Stimulated activated CD4-positive, alpha-beta T cell treated with anti-CD3 and anti-CD28 coated beads, Interleukin-15, amount 100 ng/mL, for 24 hours (primary cell): Measurements from ENCODE around the gene PLK5.
"Not testable (repeated sequence)": the region's sequence is repeated elsewhere in the genome, so short reads cannot be mapped to it uniquely, and the experiment has no call there.

ENCODE experiments used
- DNase-seq: peaks from one replicate; pipeline ENCODE4 v3.0.0-alpha.2; 2020

The PLK5 gene

DNA sequence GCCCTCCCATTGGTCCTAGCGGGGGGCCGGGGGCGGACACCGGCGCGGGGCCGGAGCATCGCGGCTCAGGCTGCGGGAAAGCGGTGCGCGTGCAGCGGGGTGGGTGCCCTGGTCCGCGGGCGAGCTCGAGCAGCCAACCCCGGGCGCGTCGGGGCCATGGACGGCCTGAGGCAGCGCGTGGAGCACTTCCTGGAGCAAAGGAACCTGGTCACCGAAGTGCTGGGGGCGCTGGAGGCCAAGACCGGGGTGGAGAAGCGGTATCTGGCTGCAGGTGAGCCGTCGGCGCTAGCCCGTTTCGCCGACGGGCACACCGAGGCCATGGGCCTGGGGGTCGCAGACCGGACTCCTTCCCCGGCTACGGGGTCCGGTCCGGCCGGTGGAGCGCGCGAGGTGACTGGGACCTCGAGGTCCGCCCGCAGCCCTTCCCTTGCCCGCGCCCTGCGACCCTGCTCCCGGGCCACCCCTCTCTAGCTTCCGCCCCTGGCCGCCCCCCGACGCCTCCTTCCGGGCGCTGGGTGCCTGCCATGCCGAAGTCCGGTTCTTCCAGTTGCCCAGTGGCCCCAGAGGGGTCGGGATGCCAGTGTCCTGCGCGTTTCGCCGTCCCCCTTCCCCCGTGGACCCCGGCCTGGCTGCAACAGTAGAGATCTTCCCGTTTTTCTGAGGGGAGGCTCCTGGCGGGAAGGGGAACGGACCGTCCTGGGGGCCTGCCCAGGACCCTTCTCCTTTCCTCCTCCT is 32.6 kb upstream of the PLK5 start, which contains the start of gene REEP6:
TSS of gene REEP6 (plus strand) at position 68 of the 735 bp plus-strand sequence. CDS start at position 157, 89 bp downstream.
- no peak for DNase-seq

GRCh38 chr19:1491849-1492170 is 32.1 kb upstream of the PLK5 start:
- no peak for DNase-seq

- no peak for DNase-seq
Observed at GRCh38 chr19:1492474-1493006, 31.3 kb upstream of the PLK5 start.

DNA sequence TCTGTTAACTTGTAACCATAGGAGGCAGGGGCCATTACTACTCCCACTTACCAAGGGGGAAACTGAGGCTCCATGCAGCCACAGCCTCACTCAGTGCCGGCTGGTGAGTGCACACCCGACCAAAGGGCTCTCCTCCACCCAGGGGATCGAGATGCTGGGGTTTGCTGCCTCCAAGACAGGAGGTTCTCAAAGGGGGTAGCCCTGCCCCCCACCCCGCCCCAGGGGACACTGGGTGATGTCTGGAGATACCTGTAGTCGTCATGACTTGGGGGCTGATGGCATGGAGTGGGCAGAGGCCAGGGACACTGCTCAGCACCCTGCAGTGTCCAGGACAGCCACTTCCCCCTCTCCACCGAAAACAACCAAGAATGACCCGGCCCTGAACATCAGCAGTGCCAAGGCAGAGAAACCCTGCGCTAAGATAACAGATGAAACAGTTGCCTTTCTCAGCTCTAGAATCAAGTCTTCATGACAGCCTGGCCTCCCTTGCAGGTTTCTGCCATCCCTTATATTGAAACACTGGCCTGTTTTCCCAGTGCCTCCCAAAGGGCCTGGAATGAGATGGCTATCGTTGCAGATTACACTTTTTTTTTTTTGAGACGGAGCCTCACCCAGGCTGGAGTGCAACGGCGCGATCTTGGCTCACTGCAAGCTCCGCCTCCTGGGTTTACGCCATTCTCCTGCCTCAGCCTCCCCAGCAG is 29.6 kb upstream of the PLK5 start:
- DNase-seq: no peak

DNA sequence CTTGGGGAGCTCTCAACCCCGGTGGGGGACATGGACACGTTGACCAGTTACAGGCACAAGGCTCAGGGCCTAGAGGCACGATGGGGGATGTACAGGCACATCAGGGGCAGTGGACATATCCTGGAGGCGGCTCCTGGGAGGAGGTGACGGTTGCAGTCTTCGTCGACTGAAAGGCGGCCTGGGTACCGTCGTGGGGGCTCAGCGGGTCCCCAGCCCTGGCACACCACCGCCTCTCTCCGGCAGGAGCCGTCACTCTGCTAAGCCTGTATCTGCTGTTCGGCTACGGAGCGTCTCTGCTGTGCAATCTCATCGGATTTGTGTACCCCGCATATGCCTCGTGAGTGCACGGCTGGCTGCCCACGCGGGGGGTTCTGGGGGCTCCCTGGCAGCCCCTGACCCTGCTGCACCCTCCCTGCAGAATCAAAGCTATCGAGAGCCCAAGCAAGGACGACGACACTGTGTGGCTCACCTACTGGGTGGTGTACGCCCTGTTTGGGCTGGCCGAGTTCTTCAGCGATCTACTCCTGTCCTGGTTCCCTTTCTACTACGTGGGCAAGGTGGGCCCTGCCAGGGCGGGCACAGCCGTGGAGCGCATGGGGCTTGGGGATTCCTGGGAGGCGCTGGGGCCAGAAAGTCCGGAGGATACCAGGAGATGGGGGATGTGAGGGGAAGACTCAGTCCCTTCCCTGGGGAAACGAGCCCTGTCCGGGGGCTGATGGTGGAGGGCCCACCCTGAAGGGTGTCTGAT is 28.7 kb upstream of the PLK5 start:
- DNase-seq: no peak

DNA sequence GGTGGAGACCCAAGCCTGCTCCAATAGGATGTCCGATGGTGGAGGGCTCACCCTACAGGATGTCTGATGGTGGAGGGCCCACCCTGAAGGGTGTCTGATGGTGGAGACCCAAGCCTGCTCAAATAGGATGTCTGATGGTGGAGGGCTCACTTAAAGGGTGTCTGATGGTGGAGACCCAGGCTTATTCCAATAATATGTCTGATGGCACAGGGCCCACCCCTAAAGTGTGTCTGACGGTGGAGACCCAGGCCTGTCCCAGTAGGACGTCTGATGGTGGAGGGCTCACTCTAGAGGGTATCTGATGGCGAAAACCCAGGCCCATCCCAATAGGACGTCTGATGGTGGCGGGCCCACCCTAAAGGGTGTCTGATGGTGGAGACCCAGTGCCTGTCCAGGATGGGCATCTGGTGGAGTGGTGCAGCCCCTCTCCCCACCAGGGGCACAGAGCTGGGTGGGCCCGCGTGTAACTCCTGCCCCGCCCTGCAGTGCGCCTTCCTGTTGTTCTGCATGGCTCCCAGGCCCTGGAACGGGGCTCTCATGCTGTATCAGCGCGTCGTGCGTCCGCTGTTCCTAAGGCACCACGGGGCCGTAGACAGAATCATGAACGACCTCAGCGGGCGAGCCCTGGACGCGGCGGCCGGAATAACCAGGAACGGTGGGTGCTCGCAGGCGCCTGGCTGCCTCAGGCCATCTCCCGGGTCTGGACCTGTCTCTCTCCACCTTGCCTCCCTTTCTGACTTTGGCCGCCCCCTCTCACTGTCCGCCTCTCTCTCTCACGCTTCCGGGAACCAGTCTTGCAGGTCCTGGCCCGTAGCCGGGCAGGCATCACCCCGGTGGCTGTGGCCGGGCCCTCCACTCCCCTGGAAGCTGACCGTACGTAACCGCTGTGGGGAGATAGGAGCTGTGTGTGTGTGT is 27.8 kb upstream of the PLK5 start:
- no peak for DNase-seq

DNA sequence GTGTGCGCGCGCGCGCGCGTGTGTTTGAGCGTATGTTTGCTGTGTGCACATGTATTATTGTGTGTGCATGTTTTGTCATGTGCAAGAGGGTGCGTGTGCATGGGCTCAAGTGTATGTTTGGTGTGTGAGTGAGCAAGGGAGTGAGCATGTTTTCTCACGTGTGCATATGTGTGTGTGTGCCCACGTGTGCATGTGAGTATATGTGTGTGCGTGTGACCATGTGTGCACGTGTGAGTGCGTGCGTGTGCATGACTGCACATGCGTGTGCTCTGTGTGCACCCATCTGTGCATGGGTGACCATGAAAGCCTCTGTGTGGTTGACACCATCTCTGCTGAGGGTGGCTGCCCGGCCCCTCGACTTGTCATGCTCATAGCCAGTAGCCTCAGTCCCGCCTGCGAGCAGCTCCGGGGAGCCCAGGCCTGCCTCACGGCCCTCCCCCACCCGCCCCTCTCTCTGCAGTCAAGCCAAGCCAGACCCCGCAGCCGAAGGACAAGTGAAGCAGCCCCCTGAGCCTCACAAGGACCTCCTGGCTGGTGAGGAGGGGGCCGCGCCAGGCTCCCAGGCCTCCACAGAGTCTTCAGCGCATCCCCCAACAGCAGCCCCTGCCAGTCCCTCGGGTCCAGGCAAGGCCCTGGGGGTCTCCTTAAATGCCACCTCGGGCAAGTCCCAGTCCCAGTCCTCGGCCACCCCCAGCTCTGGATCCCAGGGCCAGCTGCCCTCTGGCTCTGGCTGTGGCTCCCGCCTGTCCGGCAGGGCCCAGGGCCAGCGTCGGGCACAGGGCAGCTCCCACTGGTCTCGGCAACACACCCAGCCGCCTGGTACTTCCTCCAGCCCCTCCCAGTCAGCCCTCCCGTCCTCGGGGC is 26.9 kb upstream of the PLK5 start:
- no peak for DNase-seq

DNA sequence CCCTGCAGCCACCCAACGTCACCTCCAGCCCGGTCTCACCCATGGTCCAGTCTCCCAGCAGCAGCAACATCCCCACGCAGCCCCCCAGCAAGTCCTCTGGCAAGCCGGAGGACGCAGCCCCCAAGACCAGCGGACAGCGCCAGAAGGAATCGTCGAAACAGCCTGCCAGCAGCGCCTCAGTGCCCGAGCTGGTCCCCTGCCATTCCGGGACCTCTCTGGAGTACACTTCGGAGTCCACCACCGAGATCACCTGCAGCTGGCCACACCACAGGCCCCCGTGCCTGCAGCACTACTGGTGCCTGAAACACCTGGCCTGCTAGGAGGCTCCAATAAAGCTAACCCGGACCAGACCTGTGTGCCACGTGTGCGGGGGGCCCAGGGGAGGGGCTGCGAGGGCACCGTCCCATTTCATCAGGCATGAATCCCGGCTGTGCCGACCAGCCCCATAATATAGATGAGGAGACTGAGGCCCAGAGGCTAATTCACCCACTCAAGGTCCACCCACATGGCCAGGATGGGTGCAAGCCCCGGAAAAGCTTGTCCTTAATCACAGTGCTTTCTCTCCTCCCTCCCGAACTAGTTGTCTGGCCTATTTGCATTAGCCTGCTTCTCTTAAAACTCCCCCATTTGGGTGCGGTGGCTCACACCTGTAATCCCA is 26.2 kb upstream of the PLK5 start:
- DNase-seq: no peak

GRCh38 chr19:1499231-1499630 is 24.6 kb upstream of the PLK5 start:
- DNase-seq: not testable (repeated sequence)

- DNase-seq: no peak
Observed at GRCh38 chr19:1501200-1501595, 22.7 kb upstream of the PLK5 start.

GRCh38 chr19:1502433-1503088 is 21.3 kb upstream of the PLK5 start:
- DNase-seq: no peak

- DNase-seq: peak; percentile 83
Observed at GRCh38 chr19:1503089-1503924, 20.6 kb upstream of the PLK5 start.

GRCh38 chr19:1503925-1504773 is 19.7 kb upstream of the PLK5 start:
- DNase-seq: no peak

DNA sequence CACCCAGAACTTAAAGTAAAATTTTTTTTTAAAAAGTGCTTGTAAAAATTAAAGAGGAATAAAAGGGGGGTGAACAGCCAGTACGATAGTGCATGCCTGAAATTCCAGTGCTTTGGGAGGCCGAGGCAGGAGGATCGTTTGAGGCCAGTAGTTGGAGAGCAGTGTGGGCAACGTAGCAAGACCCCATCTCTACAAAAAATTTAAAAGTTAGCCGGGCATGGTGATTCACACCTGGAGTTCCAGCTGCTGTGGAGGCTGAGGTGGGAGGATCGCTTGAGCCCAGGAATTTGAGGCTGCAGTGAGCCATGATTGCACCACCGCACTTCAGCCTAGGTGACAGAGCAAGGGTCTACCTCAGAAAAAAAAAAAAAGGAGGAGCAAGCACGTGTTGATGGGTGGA is 18.9 kb upstream of the PLK5 start:
- no peak for DNase-seq

GRCh38 chr19:1505991-1506881 is 17.6 kb upstream of the PLK5 start:
- DNase-seq: no peak

GRCh38 chr19:1507192-1507660 is 16.7 kb upstream of the PLK5 start:
- DNase-seq: no peak
